ENCODE data around the gene GLRX5. TPM values are rescaled to one million over a fixed set of nuclear protein-coding genes. Genes with fewer than 3 reads are reported as not detected.
"Not testable (repeated sequence)": the region's sequence is repeated elsewhere in the genome, so short reads cannot be mapped to it uniquely, and the experiment has no call there.

The GLRX5 gene
- total RNA-seq, 1 donor from 2014 or later, result 51.4 TPM

DNA sequence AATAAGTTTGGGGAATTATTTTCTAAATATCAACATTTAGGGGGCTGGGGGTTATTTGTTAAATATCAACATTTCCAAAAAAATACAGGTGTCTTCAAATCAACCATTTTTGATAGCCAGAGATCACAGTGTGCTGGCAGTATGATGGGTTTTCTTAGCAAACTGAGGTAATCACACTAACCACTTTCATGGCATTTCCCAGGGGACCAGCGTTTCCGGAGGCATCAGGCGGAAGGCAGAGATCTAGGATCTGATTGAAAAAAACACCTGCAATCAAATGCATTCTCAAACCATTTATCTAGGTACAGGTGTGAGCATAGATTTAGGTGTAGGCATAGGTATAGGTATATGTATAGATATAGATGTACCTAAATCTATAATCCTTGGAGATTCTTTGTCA lies 34.6 kb downstream of the GLRX5 start:
- TF ChIP-seq, protein P1, sequence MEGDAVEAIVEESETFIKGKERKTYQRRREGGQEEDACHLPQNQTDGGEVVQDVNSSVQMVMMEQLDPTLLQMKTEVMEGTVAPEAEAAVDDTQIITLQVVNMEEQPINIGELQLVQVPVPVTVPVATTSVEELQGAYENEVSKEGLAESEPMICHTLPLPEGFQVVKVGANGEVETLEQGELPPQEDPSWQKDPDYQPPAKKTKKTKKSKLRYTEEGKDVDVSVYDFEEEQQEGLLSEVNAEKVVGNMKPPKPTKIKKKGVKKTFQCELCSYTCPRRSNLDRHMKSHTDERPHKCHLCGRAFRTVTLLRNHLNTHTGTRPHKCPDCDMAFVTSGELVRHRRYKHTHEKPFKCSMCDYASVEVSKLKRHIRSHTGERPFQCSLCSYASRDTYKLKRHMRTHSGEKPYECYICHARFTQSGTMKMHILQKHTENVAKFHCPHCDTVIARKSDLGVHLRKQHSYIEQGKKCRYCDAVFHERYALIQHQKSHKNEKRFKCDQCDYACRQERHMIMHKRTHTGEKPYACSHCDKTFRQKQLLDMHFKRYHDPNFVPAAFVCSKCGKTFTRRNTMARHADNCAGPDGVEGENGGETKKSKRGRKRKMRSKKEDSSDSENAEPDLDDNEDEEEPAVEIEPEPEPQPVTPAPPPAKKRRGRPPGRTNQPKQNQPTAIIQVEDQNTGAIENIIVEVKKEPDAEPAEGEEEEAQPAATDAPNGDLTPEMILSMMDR (conservative IDR thresholded peaks at IDR 0.05; ENCODE audit: low read depth, low read length), result no peak
- DNase-seq (ENCODE audit: low read depth), result no peak
- no peak overlapping the region for H3K4me3 ChIP-seq (ENCODE audit: low read depth, low read length)

DNA sequence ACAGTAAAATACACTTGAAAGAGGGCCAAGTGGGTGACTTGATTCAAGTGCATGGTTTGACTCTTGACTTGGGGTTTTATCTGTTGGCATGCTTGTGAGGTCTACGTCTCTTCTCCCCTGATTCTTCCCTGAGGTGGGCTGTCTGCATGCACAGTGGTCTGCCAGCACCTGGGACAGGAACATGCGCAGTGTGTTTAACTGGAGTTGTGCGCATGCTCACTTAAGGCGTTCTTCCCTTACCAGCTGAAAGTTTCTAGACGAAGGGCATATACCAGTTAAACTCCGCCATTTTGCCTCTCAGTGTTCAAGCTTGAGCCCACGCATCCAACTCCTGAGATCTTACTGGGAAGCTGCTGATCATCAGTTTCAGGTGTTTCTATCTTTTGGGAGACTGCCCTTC lies 38.5 kb downstream of the GLRX5 start:
- DNase-seq (ENCODE audit: low read depth), result no peak
- H3K4me3 ChIP-seq (ENCODE audit: low read depth, low read length), result no peak overlapping the region
- TF ChIP-seq, protein P1 (conservative IDR thresholded peaks at IDR 0.05; ENCODE audit: low read depth, low read length), result no peak

DNA sequence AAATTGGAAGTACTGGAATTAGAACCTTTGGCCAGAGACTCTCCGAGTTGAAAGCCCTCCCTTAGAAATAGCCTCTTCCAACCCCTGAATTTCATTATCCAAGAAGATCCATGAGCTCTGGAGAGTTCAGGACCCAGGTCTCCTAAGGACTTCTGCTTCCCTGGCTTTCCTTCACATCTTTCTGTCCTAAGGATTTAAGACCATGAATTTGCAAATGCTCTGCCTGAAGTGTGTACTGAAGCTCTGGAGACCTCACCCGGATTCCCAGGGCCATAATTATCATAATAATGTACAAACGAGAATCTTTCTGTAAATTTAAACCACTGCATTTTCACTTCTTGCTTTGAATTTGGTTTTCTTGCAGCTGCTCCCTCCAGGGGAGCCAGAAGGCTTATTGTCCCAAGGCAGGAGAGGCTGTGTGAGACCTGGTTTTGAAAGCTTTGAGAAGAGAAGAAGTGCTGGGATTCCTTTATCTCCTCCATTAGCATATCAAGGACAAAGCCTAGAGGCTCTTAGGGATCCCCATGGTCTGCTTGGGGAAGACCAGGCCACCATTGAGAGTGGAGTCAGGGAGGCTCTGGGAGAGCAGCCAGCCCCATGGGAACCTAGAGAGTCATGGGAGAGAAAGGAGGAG lies 41.1 kb downstream of the GLRX5 start:
- TF ChIP-seq, protein P1 (conservative IDR thresholded peaks at IDR 0.05; ENCODE audit: low read depth, low read length), result no peak
- H3K4me3 ChIP-seq (ENCODE audit: low read depth, low read length), result no peak overlapping the region
- no peak for DNase-seq (ENCODE audit: low read depth)

DNA sequence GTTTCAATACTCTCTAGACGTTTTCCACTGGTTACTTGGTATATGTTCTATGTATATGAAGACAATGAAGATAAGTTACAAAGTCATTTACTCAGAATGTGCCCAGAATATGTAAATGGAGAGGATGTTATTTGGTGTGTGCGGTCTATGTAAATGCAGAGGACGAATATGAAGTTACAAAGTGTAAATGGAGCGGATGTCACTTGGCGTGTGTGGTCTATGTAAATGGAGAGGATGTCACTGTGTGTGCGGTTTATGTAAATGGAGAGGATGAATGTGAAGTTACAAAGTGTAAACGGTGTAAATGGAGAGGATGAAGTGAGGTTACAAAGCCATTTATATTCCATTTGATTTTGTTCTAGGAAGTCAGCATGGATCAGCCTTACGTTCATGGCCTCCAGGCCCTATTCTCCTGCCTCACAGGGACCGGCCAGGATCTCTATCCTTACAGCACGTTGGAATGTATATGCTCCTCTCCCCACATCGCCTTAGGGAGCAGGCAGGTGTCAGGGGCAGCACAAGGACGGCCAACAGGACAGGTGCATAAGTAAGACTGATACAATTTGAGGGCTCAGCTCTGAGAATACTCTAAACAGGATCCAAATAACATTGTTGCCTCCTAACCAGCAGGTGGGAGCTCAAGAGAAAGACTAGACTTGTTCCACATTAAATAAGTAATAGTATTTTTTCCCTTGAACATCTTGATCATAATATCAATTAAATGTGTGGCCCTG lies 42.4 kb downstream of the GLRX5 start:
- TF ChIP-seq, protein P1 (conservative IDR thresholded peaks at IDR 0.05; ENCODE audit: low read depth, low read length), result no peak
- no peak overlapping the region for H3K4me3 ChIP-seq (ENCODE audit: low read depth, low read length)
- DNase-seq (ENCODE audit: low read depth), result no peak

DNA sequence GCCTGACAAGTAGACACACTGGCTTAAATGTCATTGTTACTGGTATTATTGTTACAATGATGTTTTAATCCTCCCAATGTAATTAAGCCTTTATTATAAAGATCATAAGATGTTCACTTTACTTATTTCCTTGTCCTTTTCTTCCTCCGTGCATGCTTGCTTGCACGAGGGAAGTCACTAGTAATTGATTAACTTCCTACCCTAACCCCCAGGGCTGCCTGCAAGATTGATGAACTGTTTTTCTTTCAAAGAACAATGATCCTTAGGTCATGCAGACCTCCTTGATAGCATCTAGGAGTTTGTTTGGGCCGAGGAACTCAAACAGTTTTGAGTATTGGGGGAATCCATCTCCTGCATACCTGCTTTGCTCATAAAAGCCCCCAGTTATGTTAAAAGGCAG lies 43.0 kb downstream of the GLRX5 start:
- peak; percentile 36 for DNase-seq (ENCODE audit: low read depth)
- TF ChIP-seq, protein P1 (conservative IDR thresholded peaks at IDR 0.05; ENCODE audit: low read depth, low read length), result no peak
- H3K4me3 ChIP-seq (ENCODE audit: low read depth, low read length), result no peak overlapping the region

DNA sequence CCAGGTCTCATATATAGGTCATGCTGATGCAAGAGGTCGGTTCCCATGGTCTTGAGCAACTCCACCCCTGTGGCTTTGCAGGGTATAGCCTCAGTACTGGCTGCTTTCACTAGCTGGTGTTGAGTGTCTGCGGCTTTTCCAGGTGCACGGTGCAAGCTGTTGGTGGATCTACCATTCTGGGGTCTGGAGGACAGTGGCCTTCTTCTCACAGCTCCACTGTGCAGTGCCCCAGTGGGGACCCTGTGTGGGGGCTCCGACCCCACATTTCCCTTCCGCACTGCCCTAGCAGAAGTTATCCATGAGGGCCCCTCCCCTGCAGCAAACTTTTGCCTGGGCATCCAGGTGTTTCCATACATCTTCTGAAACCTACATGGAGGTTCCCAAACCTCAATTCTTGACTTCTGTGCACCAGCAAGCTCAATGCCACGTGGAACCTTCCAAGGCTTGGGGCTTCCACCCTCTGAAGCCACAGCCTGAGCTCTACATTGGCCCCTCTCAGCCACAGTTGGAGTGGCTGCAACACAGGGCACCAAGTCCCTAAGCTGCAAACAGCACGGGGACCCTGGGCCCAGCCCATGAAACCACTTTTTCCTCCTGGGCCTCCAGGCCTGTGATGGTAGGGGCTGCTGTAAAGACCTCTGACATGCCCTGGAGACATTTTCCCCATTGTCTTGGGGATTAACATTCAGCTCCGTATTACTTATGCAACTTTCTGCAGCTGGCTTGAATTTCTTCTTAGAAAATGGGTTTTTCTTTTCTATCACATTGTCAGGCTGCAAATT lies 49.2 kb downstream of the GLRX5 start:
- not testable (repeated sequence) for DNase-seq (ENCODE audit: low read depth)

DNA sequence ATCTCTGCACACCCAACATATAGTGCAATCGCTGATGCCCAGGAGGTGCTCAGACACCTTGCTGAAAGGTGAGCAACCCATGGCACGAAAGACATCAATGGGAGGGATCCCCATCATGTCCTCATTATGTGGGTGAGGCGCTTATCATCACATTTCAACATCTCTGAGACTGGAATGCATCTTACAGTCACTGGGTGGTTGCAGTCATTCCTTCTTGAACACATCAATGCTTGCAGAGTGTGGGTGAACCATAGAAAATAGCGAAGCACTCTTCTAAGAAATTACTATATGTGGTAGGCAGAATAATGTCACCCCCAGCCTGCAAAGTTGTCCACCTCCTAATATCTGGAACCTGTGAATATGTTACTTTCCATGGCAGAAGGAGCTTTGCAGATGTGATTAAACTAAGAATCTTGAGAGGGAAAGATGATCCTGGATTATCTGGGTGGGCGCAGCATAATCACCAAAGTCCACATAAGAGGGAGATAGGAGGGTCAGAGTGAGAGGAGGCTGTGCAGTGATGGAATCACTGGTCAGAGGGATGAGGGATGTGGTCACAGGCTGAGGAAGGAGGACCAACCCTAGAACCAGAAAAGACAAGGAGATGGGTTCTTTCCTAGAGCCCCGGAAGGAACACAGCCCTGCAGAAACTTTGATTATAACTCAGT lies 51.2 kb downstream of the GLRX5 start:
- no peak for DNase-seq (ENCODE audit: low read depth)
- TF ChIP-seq, protein P1 (conservative IDR thresholded peaks at IDR 0.05; ENCODE audit: low read depth, low read length), result no peak
- H3K4me3 ChIP-seq (ENCODE audit: low read depth, low read length), result no peak overlapping the region

More for the DNA sequence above, 49.2 kb downstream of the GLRX5 start:
- not testable (repeated sequence) for H3K4me3 ChIP-seq (ENCODE audit: low read depth, low read length)

DNA sequence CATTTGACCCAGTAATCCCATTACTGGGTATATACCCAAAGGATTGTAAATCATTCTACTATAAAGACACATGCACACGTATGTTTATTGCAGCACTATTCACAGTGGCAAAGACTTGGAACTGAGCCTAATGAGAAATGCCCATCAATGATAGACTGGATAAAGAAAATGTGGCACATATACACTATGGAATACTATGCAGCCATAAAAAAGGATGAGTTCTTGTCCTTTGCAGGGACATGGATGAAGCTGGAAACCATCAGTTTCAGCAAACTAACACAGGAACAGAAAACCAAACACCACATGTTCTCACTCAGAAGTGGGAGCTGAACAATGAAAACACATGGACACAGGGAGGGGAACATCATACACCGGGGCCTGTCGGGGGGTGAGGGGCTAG lies 56.3 kb downstream of the GLRX5 start:
- not testable (repeated sequence) for H3K4me3 ChIP-seq (ENCODE audit: low read depth, low read length); DNase-seq (ENCODE audit: low read depth)
